Bronchial epithelial cell (primary cell): ENCODE data around the gene TRMO. TPM values are rescaled to one million over a fixed set of nuclear protein-coding genes. Genes with fewer than 3 reads are reported as not detected.

Experiments
- DNase-seq: peaks from one replicate; pipeline ENCODE4 v3.0.0-alpha.2; 2010; ENCODE audit warnings: low read depth
- FAIRE-seq: peaks from 2 replicates; lab custom pipeline; 2011; peaks lifted over from hg19 to GRCh38; lab: Jason Lieb, UNC
- H3K27me3 ChIP-seq: 2 replicates; pipeline ENCODE4 v1.5.1; 2011; ENCODE audit warnings: low read length; ENCODE audit not compliant: control insufficient read depth, insufficient read depth
- H3K36me3 ChIP-seq: 2 replicates; pipeline ENCODE4 v1.5.1; 2011; ENCODE audit warnings: low read length; ENCODE audit not compliant: control insufficient read depth, insufficient read depth
- H3K4me3 ChIP-seq: 2 replicates; pipeline ENCODE4 v1.5.1; 2011; ENCODE audit warnings: mild to moderate bottlenecking, low read depth, low read length, control low read depth
- CTCF ChIP-seq: IDR thresholded peaks from 2 replicates; pipeline ENCODE4 v1.5.1; 2011; ENCODE audit warnings: mild to moderate bottlenecking, moderate library complexity, low read length, control low read depth, inconsistent platforms; ENCODE audit not compliant: insufficient read depth, severe bottlenecking
- total RNA-seq: library from RNA; depleted of rRNA; stranded (reverse); fragments of >200 nt; gene quantifications from 2 replicates; pipeline ENCODE4 v1.2.1, GENCODE V29; 2014

TRMO gene
- total RNA-seq, 1 donor from 2014 or later = 25.0 TPM

- TF ChIP-seq CTCF = no peak
- H3K36me3 ChIP-seq = no peaks in the 10 kb centered on the region
- FAIRE-seq (no peak), DNase-seq (no peak)
- H3K27me3 ChIP-seq = no peaks in the 10 kb centered on the region
- no peak overlapping the region for H3K4me3 ChIP-seq
Measured at GRCh38 chr9:97928986-97929604, 6.8 kb upstream of the TRMO start.

GRCh38 chr9:97925497-97926334, 3.4 kb upstream of the TRMO start:
- no peak for FAIRE-seq

DNA sequence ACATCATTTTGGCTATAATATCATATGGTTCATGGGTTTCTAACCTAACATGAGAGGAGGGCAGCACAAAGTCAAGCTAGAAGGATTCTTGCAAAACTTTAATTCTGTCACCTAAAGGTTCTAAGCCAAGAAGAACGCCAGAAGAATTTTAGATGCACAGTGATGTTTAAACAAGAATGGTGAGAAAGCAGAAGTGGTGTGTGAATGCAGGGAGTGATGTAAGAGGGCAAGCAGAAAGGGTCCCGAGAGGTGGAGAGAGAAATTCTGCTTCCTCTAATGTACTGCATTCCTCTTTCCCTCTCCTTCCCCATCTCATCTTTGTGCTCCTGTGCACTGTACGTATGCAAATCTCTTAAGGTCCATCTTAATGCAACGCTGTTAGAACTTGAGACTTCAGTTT, 2.1 kb upstream of the TRMO start:
- DNase-seq (no peak), FAIRE-seq (no peak)
- no peak overlapping the region for H3K4me3 ChIP-seq
- H3K27me3 ChIP-seq = no peaks in the 10 kb centered on the region
- TF ChIP-seq CTCF = no peak
- H3K36me3 ChIP-seq = no peaks in the 10 kb centered on the region

More at GRCh38 chr9:97925497-97926334, 3.4 kb upstream of the TRMO start:
- H3K27me3 ChIP-seq = no peaks in the 10 kb centered on the region
- TF ChIP-seq CTCF = no peak
- H3K4me3 ChIP-seq = no peak overlapping the region
- no peaks in the 10 kb centered on the region for H3K36me3 ChIP-seq
- DNase-seq = no peak

- Histone ChIP-seq H3K36me3 (no peaks in the 10 kb centered on the region), H3K27me3 (no peaks in the 10 kb centered on the region), H3K4me3 (peak overlapping the region; percentile 19)
- peak; percentile 60 for TF ChIP-seq CTCF
- FAIRE-seq (no peak), DNase-seq (peak; percentile 76)
Measured at GRCh38 chr9:97923529-97924108, 1.3 kb upstream of the TRMO start.

- DNase-seq (no peak), FAIRE-seq (no peak)
- no peak for TF ChIP-seq CTCF
- H3K27me3 ChIP-seq = no peaks in the 10 kb centered on the region
- H3K4me3 ChIP-seq = no peak overlapping the region
- H3K36me3 ChIP-seq = no peaks in the 10 kb centered on the region
Measured at GRCh38 chr9:97919217-97919813, 3.0 kb downstream of the TRMO start.
